ENCODE measurements around the gene ARHGAP40. TPM values are rescaled to one million over a fixed set of nuclear protein-coding genes. Genes with fewer than 3 reads are reported as not detected.

ARHGAP40 gene
- total RNA-seq, 2 donors from 2014 or later, result not detected

DNA sequence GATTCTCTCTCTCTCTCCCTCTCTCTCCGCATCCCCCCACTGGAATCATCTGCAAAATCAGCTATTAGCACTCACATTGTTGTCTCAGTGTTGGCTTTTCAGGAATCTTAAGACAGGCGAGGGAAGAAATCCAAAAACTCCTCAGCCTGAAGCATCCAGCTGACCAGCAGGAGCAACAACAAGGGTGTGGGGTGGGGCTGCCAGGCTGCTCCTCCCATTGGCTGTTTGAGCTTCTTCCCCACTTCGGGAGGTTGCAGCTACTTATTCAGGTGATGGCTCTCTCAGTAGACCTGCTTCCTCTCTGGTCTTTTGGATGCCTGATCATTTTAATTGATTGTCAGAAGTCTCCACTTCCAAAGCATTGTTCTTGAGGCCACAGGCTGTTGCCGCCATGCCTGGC lies 98.5 kb downstream of the ARHGAP40 start:
- Histone ChIP-seq H3K4me1 (no peaks in the 10 kb centered on the region), H3K4me3 (no peak overlapping the region), H3K9me3 (no peaks in the 10 kb centered on the region), H3K27ac (no peak overlapping the region), H3K27me3 (no peaks in the 10 kb centered on the region), H3K9ac (ENCODE audit: low read depth in 2 of 2, low read length in 2 of 2) (no peak overlapping the region), H3K36me3 (no peaks in the 10 kb centered on the region)
- TF ChIP-seq, protein P1, sequence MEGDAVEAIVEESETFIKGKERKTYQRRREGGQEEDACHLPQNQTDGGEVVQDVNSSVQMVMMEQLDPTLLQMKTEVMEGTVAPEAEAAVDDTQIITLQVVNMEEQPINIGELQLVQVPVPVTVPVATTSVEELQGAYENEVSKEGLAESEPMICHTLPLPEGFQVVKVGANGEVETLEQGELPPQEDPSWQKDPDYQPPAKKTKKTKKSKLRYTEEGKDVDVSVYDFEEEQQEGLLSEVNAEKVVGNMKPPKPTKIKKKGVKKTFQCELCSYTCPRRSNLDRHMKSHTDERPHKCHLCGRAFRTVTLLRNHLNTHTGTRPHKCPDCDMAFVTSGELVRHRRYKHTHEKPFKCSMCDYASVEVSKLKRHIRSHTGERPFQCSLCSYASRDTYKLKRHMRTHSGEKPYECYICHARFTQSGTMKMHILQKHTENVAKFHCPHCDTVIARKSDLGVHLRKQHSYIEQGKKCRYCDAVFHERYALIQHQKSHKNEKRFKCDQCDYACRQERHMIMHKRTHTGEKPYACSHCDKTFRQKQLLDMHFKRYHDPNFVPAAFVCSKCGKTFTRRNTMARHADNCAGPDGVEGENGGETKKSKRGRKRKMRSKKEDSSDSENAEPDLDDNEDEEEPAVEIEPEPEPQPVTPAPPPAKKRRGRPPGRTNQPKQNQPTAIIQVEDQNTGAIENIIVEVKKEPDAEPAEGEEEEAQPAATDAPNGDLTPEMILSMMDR (IDR thresholded peaks at IDR 0.05), result no peak
- DNase-seq, result no peak
- intact Hi-C loops (cut with DNase I), result no loop called here

Other genes with a start within 250 kb of the ARHGAP40 start
- gene SNHG17, start 166.5 kb upstream of the ARHGAP40 start, total RNA-seq, result 10 to 100 TPM; 21.8 to 36.4 TPM
- gene RALGAPB, start 129.0 kb upstream of the ARHGAP40 start, total RNA-seq, result 10 to 100 TPM; 30.5 to 33.7 TPM
- gene ADIG, start 20.6 kb upstream of the ARHGAP40 start, total RNA-seq, result not detected
- not detected for gene SLC32A1, start 122.7 kb downstream of the ARHGAP40 start, total RNA-seq
- 1 to 10 TPM; 4.6 to 8.3 TPM for gene ACTR5, start 146.7 kb downstream of the ARHGAP40 start, total RNA-seq
- gene PPP1R16B, start 203.9 kb downstream of the ARHGAP40 start, total RNA-seq, result 1 to 10 TPM; 2.0 to 2.1 TPM